Measurements from ENCODE around the gene COPS4. TPM values are rescaled to one million over a fixed set of nuclear protein-coding genes. Genes with fewer than 3 reads are reported as not detected.
"Not testable (repeated sequence)": the region's sequence is repeated elsewhere in the genome, so short reads cannot be mapped to it uniquely, and the experiment has no call there.

Gene COPS4
- total RNA-seq, 4 donors from 2014 or later = 35.3 to 69.9 (median 50.4) TPM

GRCh38 chr4:83062739-83063138 is 27.8 kb downstream of the COPS4 start:
- DNase-seq = no peak
- 89 to 91% methylated on average over 4 of the region's 4 CpGs for WGBS, 2 donors
- no peak for TF ChIP-seq POLR2A (IDR thresholded peaks at IDR 0.05)
- no peak for TF ChIP-seq CTCF (IDR thresholded peaks at IDR 0.05)
- no peaks in the 10 kb centered on the region for H3K4me1 ChIP-seq
- no peaks in the 10 kb centered on the region for H3K27me3 ChIP-seq
- no peak overlapping the region for H3K4me3 ChIP-seq (replicated peaks in 1 of 3)
- no peaks in the 10 kb centered on the region for H3K9me3 ChIP-seq
- intact Hi-C loops (cut with DNase I) = no loop called here
- no peak overlapping the region for H3K27ac ChIP-seq
- peaks cover 15 to 28% of the 10 kb centered on the region in 2 donors for H3K36me3 ChIP-seq

GRCh38 chr4:83065266-83065665 is 30.3 kb downstream of the COPS4 start:
- DNase-seq = no peak
- no peak overlapping the region for H3K27ac ChIP-seq
- no peak overlapping the region for H3K4me3 ChIP-seq (replicated peaks in 1 of 3)
- peaks cover 8 to 46% of the 10 kb centered on the region in 2 donors for H3K36me3 ChIP-seq
- intact Hi-C loops (cut with DNase I) = no loop called here
- 93 to 100% methylated on average over 1 of the region's 1 CpG for WGBS, 2 donors
- H3K4me1 ChIP-seq = no peaks in the 10 kb centered on the region
- H3K9me3 ChIP-seq = no peaks in the 10 kb centered on the region
- TF ChIP-seq CTCF (IDR thresholded peaks at IDR 0.05) = no peak
- no peak for TF ChIP-seq POLR2A (IDR thresholded peaks at IDR 0.05)
- H3K27me3 ChIP-seq = no peaks in the 10 kb centered on the region

GRCh38 chr4:83067058-83067639 is 32.2 kb downstream of the COPS4 start:
- Histone ChIP-seq H3K27me3 (no peaks in the 10 kb centered on the region), H3K4me1 (no peaks in the 10 kb centered on the region), H3K36me3 (peaks cover 14 to 43% of the 10 kb centered on the region in 2 donors), H3K4me3 (replicated peaks in 1 of 3) (no peak overlapping the region), H3K9me3 (no peaks in the 10 kb centered on the region), H3K27ac (no peak overlapping the region)
- intact Hi-C loops (cut with DNase I) = no loop called here
- TF ChIP-seq POLR2A (IDR thresholded peaks at IDR 0.05) (no peak), CTCF (IDR thresholded peaks at IDR 0.05) (no peak)
- WGBS, 2 donors = 72 to 73% methylated on average over 10 of the region's 10 CpGs
- peak in 1 of 2 donors; percentile 28 for DNase-seq

- intact Hi-C loops (cut with DNase I) = loop anchor here (10.0 kb wide), 1 partner anchor 194 kb away; no protein-coding TSS in a partner anchor
- WGBS, 2 donors = 83 to 94% methylated on average over 1 of the region's 1 CpG
- Histone ChIP-seq H3K27ac (no peak overlapping the region), H3K27me3 (no peaks in the 10 kb centered on the region), H3K36me3 (peaks cover 16 to 28% of the 10 kb centered on the region in 2 donors), H3K4me1 (no peaks in the 10 kb centered on the region), H3K9me3 (no peaks in the 10 kb centered on the region), H3K4me3 (replicated peaks in 1 of 3) (no peak overlapping the region)
- no peak for DNase-seq
- TF ChIP-seq CTCF (IDR thresholded peaks at IDR 0.05) = no peak
- no peak for TF ChIP-seq POLR2A (IDR thresholded peaks at IDR 0.05)
Observed at GRCh38 chr4:83071116-83071515, 36.1 kb downstream of the COPS4 start.

GRCh38 chr4:83074086-83074704 is 39.2 kb downstream of the COPS4 start:
- H3K27me3 ChIP-seq = no peaks in the 10 kb centered on the region
- H3K9me3 ChIP-seq = no peaks in the 10 kb centered on the region
- peaks cover 19 to 23% of the 10 kb centered on the region in 2 donors for H3K36me3 ChIP-seq
- peak in 1 of 2 donors; percentile 10 for DNase-seq
- TF ChIP-seq CTCF (IDR thresholded peaks at IDR 0.05) (peak in 5 of 6 experiments; percentile 49 to 68 (median 59)), POLR2A (IDR thresholded peaks at IDR 0.05) (no peak)
- H3K4me3 ChIP-seq (replicated peaks in 1 of 3) = no peak overlapping the region
- no peak overlapping the region for H3K27ac ChIP-seq
- 76 to 79% methylated on average over 10 of the region's 10 CpGs for WGBS, 2 donors
- intact Hi-C loops (cut with DNase I) = loop anchor here (10.0 kb wide), 1 partner anchor 191 kb away; no protein-coding TSS in a partner anchor
- H3K4me1 ChIP-seq = no peaks in the 10 kb centered on the region

- H3K27me3 ChIP-seq; H3K27ac ChIP-seq; H3K4me1 ChIP-seq; H3K4me3 ChIP-seq (replicated peaks in 1 of 3); H3K9me3 ChIP-seq; DNase-seq: not testable (repeated sequence)
- 95 to 97% methylated on average over 7 of the region's 7 CpGs for WGBS, 2 donors
- H3K36me3 ChIP-seq = peaks cover 13 to 23% of the 10 kb centered on the region in 2 donors
- intact Hi-C loops (cut with DNase I) = loop anchor here (10.0 kb wide), 1 partner anchor 190 kb away; no protein-coding TSS in a partner anchor
Observed at GRCh38 chr4:83074783-83075182, 39.8 kb downstream of the COPS4 start.

All from thyroid gland (tissue), 4 donors.